Peyer's patch (tissue), 4 donors: ENCODE data around the gene HECTD4.

Experiments
- CTCF ChIP-seq, 6 experiments: fragments of 450-650 bp in 4 of 6; fragments of 200-600 bp in 2 of 6; sonication (generic) in 1 of 6; IDR thresholded peaks; one replicate each; pipeline ENCODE4 v1.5.1; 2017 to 2019; ENCODE audit warnings: antibody characterized with exemption in 6 of 6, mild to moderate bottlenecking in 3 of 6, moderate library complexity in 1 of 6
- POLR2A ChIP-seq, 2 donors: fragments of 450-650 bp; IDR thresholded peaks; one replicate each; pipeline ENCODE4 v1.5.1; 2017; ENCODE audit warnings: antibody characterized with exemption in 2 of 2, mild to moderate bottlenecking in 2 of 2, moderate library complexity in 2 of 2

DNA sequence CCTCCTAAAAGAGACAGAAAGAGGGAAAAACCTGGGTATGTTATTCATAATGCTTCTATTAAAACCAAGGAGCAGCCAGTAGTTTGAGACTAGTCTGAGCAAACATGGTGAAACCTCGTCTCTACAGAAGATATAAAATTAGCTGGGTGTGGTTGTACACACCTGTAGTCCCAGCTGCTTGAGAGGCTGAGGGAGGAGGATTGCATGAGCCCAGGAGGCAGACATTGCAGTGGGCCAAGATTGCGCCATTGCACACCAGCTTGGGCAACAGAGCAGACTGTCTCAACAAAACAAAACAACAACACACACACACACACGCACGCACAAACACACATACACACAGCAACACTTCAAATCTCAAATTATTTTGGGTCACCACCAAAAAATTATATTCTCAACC, 27.8 kb downstream of the HECTD4 start:
- TF ChIP-seq CTCF (IDR thresholded peaks at IDR 0.05) = no peak
- no peak for TF ChIP-seq POLR2A (IDR thresholded peaks at IDR 0.05)
